Activated naive CD4-positive, alpha-beta T cell treated with anti-CD3 and anti-CD28 coated beads, Interleukin-2, amount 50 U/mL, for 24 hours (primary cell): Measurements from ENCODE around the gene NAV2.

Experiments
- H3K27ac Mint-ChIP-seq: one replicate; pipeline ENCODE4 v1.8.0; 2021; ENCODE audit warnings: mild to moderate bottlenecking, mixed read lengths
- H3K27me3 Mint-ChIP-seq: one replicate; pipeline ENCODE4 v1.8.0; 2021; ENCODE audit warnings: mixed read lengths
- H3K36me3 Mint-ChIP-seq: one replicate; pipeline ENCODE4 v1.8.0; 2021; ENCODE audit warnings: mixed read lengths
- H3K4me1 Mint-ChIP-seq: one replicate; pipeline ENCODE4 v1.8.0; 2021; ENCODE audit warnings: mixed read lengths
- H3K4me3 Mint-ChIP-seq: one replicate; pipeline ENCODE4 v1.8.0; 2021; ENCODE audit warnings: mild to moderate bottlenecking, mixed read lengths
- H3K9me3 Mint-ChIP-seq: one replicate; pipeline ENCODE4 v1.8.0; 2021; ENCODE audit warnings: mixed read lengths

NAV2 gene

GRCh38 chr11:19829109-19829837, 116.6 kb downstream of the NAV2 start:
- no peaks in the 10 kb centered on the region for H3K4me1 Mint-ChIP-seq
- no peaks in the 10 kb centered on the region for H3K9me3 Mint-ChIP-seq
- no peak overlapping the region for H3K27ac Mint-ChIP-seq
- H3K27me3 Mint-ChIP-seq = peaks cover 1% of the 10 kb centered on the region
- H3K36me3 Mint-ChIP-seq = no peaks in the 10 kb centered on the region
- H3K4me3 Mint-ChIP-seq = no peak overlapping the region

GRCh38 chr11:19832086-19832750, 119.6 kb downstream of the NAV2 start:
- Mint-ChIP-seq H3K36me3 (no peaks in the 10 kb centered on the region), H3K4me1 (no peaks in the 10 kb centered on the region), H3K27ac (no peak overlapping the region), H3K9me3 (no peaks in the 10 kb centered on the region), H3K4me3 (no peak overlapping the region), H3K27me3 (peaks cover 1% of the 10 kb centered on the region)

- H3K36me3 Mint-ChIP-seq = no peaks in the 10 kb centered on the region
- no peak overlapping the region for H3K27ac Mint-ChIP-seq
- H3K4me1 Mint-ChIP-seq = no peaks in the 10 kb centered on the region
- no peak overlapping the region for H3K4me3 Mint-ChIP-seq
- peaks cover 1% of the 10 kb centered on the region for H3K27me3 Mint-ChIP-seq
- no peaks in the 10 kb centered on the region for H3K9me3 Mint-ChIP-seq
Measured at GRCh38 chr11:19832901-19833300, 120.3 kb downstream of the NAV2 start.

- Mint-ChIP-seq H3K27me3 (peaks cover 1% of the 10 kb centered on the region), H3K9me3 (no peaks in the 10 kb centered on the region), H3K27ac (no peak overlapping the region), H3K4me1 (no peaks in the 10 kb centered on the region), H3K36me3 (no peaks in the 10 kb centered on the region), H3K4me3 (no peak overlapping the region)
Measured at GRCh38 chr11:19834771-19835170, 122.1 kb downstream of the NAV2 start.

- no peaks in the 10 kb centered on the region for H3K9me3 Mint-ChIP-seq
- H3K36me3 Mint-ChIP-seq = no peaks in the 10 kb centered on the region
- no peak overlapping the region for H3K4me3 Mint-ChIP-seq
- no peak overlapping the region for H3K27ac Mint-ChIP-seq
- no peaks in the 10 kb centered on the region for H3K27me3 Mint-ChIP-seq
- H3K4me1 Mint-ChIP-seq = no peaks in the 10 kb centered on the region
Measured at GRCh38 chr11:19836666-19837065, 124.0 kb downstream of the NAV2 start.

GRCh38 chr11:19838994-19839768, 126.5 kb downstream of the NAV2 start:
- H3K27me3 Mint-ChIP-seq = no peaks in the 10 kb centered on the region
- no peaks in the 10 kb centered on the region for H3K9me3 Mint-ChIP-seq
- no peaks in the 10 kb centered on the region for H3K36me3 Mint-ChIP-seq
- no peaks in the 10 kb centered on the region for H3K4me1 Mint-ChIP-seq
- H3K4me3 Mint-ChIP-seq = no peak overlapping the region
- no peak overlapping the region for H3K27ac Mint-ChIP-seq

GRCh38 chr11:19840961-19841360, 128.3 kb downstream of the NAV2 start:
- Mint-ChIP-seq H3K27ac (no peak overlapping the region), H3K36me3 (no peaks in the 10 kb centered on the region), H3K4me3 (no peak overlapping the region), H3K27me3 (peaks cover 6% of the 10 kb centered on the region), H3K9me3 (no peaks in the 10 kb centered on the region), H3K4me1 (no peaks in the 10 kb centered on the region)

- Mint-ChIP-seq H3K27ac (no peak overlapping the region), H3K9me3 (no peaks in the 10 kb centered on the region), H3K36me3 (no peaks in the 10 kb centered on the region), H3K4me3 (no peak overlapping the region), H3K4me1 (no peaks in the 10 kb centered on the region), H3K27me3 (peaks cover 6% of the 10 kb centered on the region)
Measured at GRCh38 chr11:19842505-19842904, 129.9 kb downstream of the NAV2 start.

GRCh38 chr11:19843079-19843478, 130.4 kb downstream of the NAV2 start:
- Mint-ChIP-seq H3K36me3 (no peaks in the 10 kb centered on the region), H3K4me1 (no peaks in the 10 kb centered on the region), H3K27me3 (peaks cover 6% of the 10 kb centered on the region), H3K4me3 (no peak overlapping the region), H3K9me3 (no peaks in the 10 kb centered on the region), H3K27ac (no peak overlapping the region)

GRCh38 chr11:19844012-19844411, 131.4 kb downstream of the NAV2 start:
- no peak overlapping the region for H3K27ac Mint-ChIP-seq
- peaks cover 6% of the 10 kb centered on the region for H3K27me3 Mint-ChIP-seq

GRCh38 chr11:19844806-19845205, 132.2 kb downstream of the NAV2 start:
- Mint-ChIP-seq H3K36me3 (no peaks in the 10 kb centered on the region), H3K4me3 (no peak overlapping the region)

More at GRCh38 chr11:19844012-19844411, 131.4 kb downstream of the NAV2 start:
- no peaks in the 10 kb centered on the region for H3K9me3 Mint-ChIP-seq
- no peaks in the 10 kb centered on the region for H3K4me1 Mint-ChIP-seq
- no peak overlapping the region for H3K4me3 Mint-ChIP-seq
- no peaks in the 10 kb centered on the region for H3K36me3 Mint-ChIP-seq

GRCh38 chr11:19845626-19846025, 133.0 kb downstream of the NAV2 start:
- peaks cover 6% of the 10 kb centered on the region for H3K27me3 Mint-ChIP-seq

More at GRCh38 chr11:19844806-19845205, 132.2 kb downstream of the NAV2 start:
- Mint-ChIP-seq H3K9me3 (no peaks in the 10 kb centered on the region), H3K27me3 (peaks cover 6% of the 10 kb centered on the region), H3K4me1 (no peaks in the 10 kb centered on the region), H3K27ac (no peak overlapping the region)

GRCh38 chr11:19846654-19847305, 134.1 kb downstream of the NAV2 start:
- Mint-ChIP-seq H3K27ac (no peak overlapping the region), H3K9me3 (peaks cover 3% of the 10 kb centered on the region), H3K4me1 (no peaks in the 10 kb centered on the region), H3K4me3 (no peak overlapping the region), H3K27me3 (peaks cover 7% of the 10 kb centered on the region), H3K36me3 (peaks cover 1% of the 10 kb centered on the region)

More at GRCh38 chr11:19845626-19846025, 133.0 kb downstream of the NAV2 start:
- Mint-ChIP-seq H3K27ac (no peak overlapping the region), H3K4me1 (no peaks in the 10 kb centered on the region), H3K4me3 (no peak overlapping the region), H3K9me3 (no peaks in the 10 kb centered on the region), H3K36me3 (no peaks in the 10 kb centered on the region)

GRCh38 chr11:19848219-19848618, 135.6 kb downstream of the NAV2 start:
- Mint-ChIP-seq H3K4me3 (no peak overlapping the region), H3K27ac (no peak overlapping the region), H3K36me3 (peaks cover 2% of the 10 kb centered on the region), H3K4me1 (no peaks in the 10 kb centered on the region), H3K27me3 (peaks cover 7% of the 10 kb centered on the region), H3K9me3 (peaks cover 5% of the 10 kb centered on the region)

GRCh38 chr11:19849107-19849789, 136.6 kb downstream of the NAV2 start:
- Mint-ChIP-seq H3K27ac (no peak overlapping the region), H3K4me3 (no peak overlapping the region), H3K36me3 (peaks cover 2% of the 10 kb centered on the region), H3K9me3 (peaks cover 5% of the 10 kb centered on the region), H3K27me3 (peaks cover 7% of the 10 kb centered on the region), H3K4me1 (no peaks in the 10 kb centered on the region)
